ENCODE results near the gene RAD18.
A peak's percentile ranks its signal among the peaks of the same experiment; 100 is the strongest.

Gene RAD18

DNA sequence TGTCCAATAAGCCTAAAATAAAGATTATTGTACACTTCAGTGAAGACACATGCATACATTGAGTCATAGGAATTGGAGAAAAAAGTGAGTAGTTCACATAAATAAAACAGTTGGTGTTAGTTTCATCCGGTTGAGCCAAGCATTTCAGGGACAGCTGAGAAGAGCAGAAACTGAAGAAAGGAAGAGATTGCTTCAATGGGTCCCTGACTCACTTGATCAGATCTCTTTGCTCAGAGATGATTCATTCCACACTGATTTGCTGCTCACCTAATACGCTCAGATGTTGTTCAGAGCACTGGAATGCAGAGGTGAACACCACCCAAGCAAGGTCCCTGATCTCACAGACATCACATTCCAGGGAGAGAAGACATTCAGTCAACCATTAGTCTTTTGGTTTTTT is 93.7 kb downstream of the RAD18 start:
- H3K27me3 ChIP-seq (ENCODE audit: insufficient read depth, low read length, poor library complexity, severe bottlenecking), result no peaks in the 10 kb centered on the region
- no peaks in the 10 kb centered on the region for H3K9me2 ChIP-seq (replicated peaks; ENCODE audit: low read depth, low read length)
- H3K79me2 ChIP-seq (ENCODE audit: insufficient read depth, low read length), result no peaks in the 10 kb centered on the region
- no peak overlapping the region for H2AFZ ChIP-seq (ENCODE audit: low read length)
- H3K4me2 ChIP-seq (ENCODE audit: low read depth, low read length, poor library complexity, severe bottlenecking), result no peak overlapping the region
- H3F3A ChIP-seq (ENCODE audit: low read depth), result no peaks in the 10 kb centered on the region
- H4K20me1 ChIP-seq (ENCODE audit: insufficient read depth, low read length, poor library complexity, severe bottlenecking), result no peaks in the 10 kb centered on the region
- H3K36me3 ChIP-seq (ENCODE audit: insufficient read depth, low read length), result no peaks in the 10 kb centered on the region
- peaks cover 8% of the 10 kb centered on the region for H3K4me1 ChIP-seq (ENCODE audit: insufficient read depth, low read length, poor library complexity, severe bottlenecking)
- H3K4me3 ChIP-seq (ENCODE audit: low read length, poor library complexity, severe bottlenecking), result no peak overlapping the region
- TF ChIP-seq, protein P1, sequence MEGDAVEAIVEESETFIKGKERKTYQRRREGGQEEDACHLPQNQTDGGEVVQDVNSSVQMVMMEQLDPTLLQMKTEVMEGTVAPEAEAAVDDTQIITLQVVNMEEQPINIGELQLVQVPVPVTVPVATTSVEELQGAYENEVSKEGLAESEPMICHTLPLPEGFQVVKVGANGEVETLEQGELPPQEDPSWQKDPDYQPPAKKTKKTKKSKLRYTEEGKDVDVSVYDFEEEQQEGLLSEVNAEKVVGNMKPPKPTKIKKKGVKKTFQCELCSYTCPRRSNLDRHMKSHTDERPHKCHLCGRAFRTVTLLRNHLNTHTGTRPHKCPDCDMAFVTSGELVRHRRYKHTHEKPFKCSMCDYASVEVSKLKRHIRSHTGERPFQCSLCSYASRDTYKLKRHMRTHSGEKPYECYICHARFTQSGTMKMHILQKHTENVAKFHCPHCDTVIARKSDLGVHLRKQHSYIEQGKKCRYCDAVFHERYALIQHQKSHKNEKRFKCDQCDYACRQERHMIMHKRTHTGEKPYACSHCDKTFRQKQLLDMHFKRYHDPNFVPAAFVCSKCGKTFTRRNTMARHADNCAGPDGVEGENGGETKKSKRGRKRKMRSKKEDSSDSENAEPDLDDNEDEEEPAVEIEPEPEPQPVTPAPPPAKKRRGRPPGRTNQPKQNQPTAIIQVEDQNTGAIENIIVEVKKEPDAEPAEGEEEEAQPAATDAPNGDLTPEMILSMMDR (conservative IDR thresholded peaks at IDR 0.05; ENCODE audit: low read length), result no peak
- no peak for TF ChIP-seq EZH2phosphoT487 (IDR thresholded peaks at IDR 0.05; ENCODE audit: borderline replicate concordance)
- H3K9me3 ChIP-seq (ENCODE audit: insufficient read depth, low read depth, low read length), result no peaks in the 10 kb centered on the region
- H3K9ac ChIP-seq (ENCODE audit: low read depth, low read length, poor library complexity, severe bottlenecking), result no peak overlapping the region

GRCh38 chr3:8868996-8869395 is 94.3 kb downstream of the RAD18 start:
- Histone ChIP-seq H3K9me3 (ENCODE audit: insufficient read depth, low read depth, low read length) (no peaks in the 10 kb centered on the region), H3F3A (ENCODE audit: low read depth) (no peaks in the 10 kb centered on the region), H3K36me3 (ENCODE audit: insufficient read depth, low read length) (no peaks in the 10 kb centered on the region), H3K4me1 (ENCODE audit: insufficient read depth, low read length, poor library complexity, severe bottlenecking) (peaks cover 8% of the 10 kb centered on the region), H3K9me2 (replicated peaks; ENCODE audit: low read depth, low read length) (no peaks in the 10 kb centered on the region), H3K4me3 (ENCODE audit: low read length, poor library complexity, severe bottlenecking) (no peak overlapping the region), H3K4me2 (ENCODE audit: low read depth, low read length, poor library complexity, severe bottlenecking) (no peak overlapping the region), H3K27me3 (ENCODE audit: insufficient read depth, low read length, poor library complexity, severe bottlenecking) (no peaks in the 10 kb centered on the region), H3K9ac (ENCODE audit: low read depth, low read length, poor library complexity, severe bottlenecking) (no peak overlapping the region), H2AFZ (ENCODE audit: low read length) (no peak overlapping the region), H4K20me1 (ENCODE audit: insufficient read depth, low read length, poor library complexity, severe bottlenecking) (no peaks in the 10 kb centered on the region), H3K79me2 (ENCODE audit: insufficient read depth, low read length) (no peaks in the 10 kb centered on the region)
- TF ChIP-seq, protein P1 (conservative IDR thresholded peaks at IDR 0.05; ENCODE audit: low read length), result no peak
- TF ChIP-seq EZH2phosphoT487 (IDR thresholded peaks at IDR 0.05; ENCODE audit: borderline replicate concordance), result no peak

DNA sequence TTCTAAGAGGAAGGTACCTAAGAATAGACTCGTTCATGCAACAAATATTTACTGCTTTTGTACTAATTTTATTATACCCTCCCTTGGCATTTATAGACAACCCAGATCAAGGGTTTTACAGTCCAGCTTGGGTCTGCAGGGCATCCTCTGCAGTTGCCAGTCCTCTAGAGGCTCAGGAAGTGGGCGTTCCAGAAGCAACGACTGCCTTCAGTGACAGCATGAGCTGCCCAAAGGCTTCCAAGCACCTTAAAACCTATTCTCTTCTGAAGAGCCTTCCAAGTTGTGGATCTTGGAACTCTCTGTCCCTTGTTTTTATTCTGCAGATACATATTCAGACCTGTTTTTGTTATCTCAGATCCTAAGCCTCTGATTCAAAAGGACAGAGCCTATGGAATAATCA is 95.6 kb downstream of the RAD18 start:
- TF ChIP-seq EZH2phosphoT487 (IDR thresholded peaks at IDR 0.05; ENCODE audit: borderline replicate concordance), result no peak
- TF ChIP-seq, protein P1 (conservative IDR thresholded peaks at IDR 0.05; ENCODE audit: low read length), result no peak
- no peaks in the 10 kb centered on the region for H4K20me1 ChIP-seq (ENCODE audit: insufficient read depth, low read length, poor library complexity, severe bottlenecking)
- H2AFZ ChIP-seq (ENCODE audit: low read length), result no peak overlapping the region
- H3K79me2 ChIP-seq (ENCODE audit: insufficient read depth, low read length), result no peaks in the 10 kb centered on the region
- no peak overlapping the region for H3K9ac ChIP-seq (ENCODE audit: low read depth, low read length, poor library complexity, severe bottlenecking)
- peak overlapping the region; percentile 7 for H3K4me2 ChIP-seq (ENCODE audit: low read depth, low read length, poor library complexity, severe bottlenecking)
- H3K4me1 ChIP-seq (ENCODE audit: insufficient read depth, low read length, poor library complexity, severe bottlenecking), result peaks cover 8% of the 10 kb centered on the region
- no peaks in the 10 kb centered on the region for H3K9me3 ChIP-seq (ENCODE audit: insufficient read depth, low read depth, low read length)
- H3K9me2 ChIP-seq (replicated peaks; ENCODE audit: low read depth, low read length), result no peaks in the 10 kb centered on the region
- H3K27me3 ChIP-seq (ENCODE audit: insufficient read depth, low read length, poor library complexity, severe bottlenecking), result no peaks in the 10 kb centered on the region
- H3K36me3 ChIP-seq (ENCODE audit: insufficient read depth, low read length), result no peaks in the 10 kb centered on the region
- H3F3A ChIP-seq (ENCODE audit: low read depth), result no peaks in the 10 kb centered on the region
- no peak overlapping the region for H3K4me3 ChIP-seq (ENCODE audit: low read length, poor library complexity, severe bottlenecking)
